CMK (cell line): ENCODE data around the gene STOM.
"Not testable (repeated sequence)": the region's sequence is repeated elsewhere in the genome, so short reads cannot be mapped to it uniquely, and the experiment has no call there.

Experiments used
- DNase-seq: peaks from one replicate; pipeline ENCODE4 v3.0.0-alpha.2; 2010; ENCODE audit warnings: low read depth

STOM gene, protein sequence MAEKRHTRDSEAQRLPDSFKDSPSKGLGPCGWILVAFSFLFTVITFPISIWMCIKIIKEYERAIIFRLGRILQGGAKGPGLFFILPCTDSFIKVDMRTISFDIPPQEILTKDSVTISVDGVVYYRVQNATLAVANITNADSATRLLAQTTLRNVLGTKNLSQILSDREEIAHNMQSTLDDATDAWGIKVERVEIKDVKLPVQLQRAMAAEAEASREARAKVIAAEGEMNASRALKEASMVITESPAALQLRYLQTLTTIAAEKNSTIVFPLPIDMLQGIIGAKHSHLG

DNA sequence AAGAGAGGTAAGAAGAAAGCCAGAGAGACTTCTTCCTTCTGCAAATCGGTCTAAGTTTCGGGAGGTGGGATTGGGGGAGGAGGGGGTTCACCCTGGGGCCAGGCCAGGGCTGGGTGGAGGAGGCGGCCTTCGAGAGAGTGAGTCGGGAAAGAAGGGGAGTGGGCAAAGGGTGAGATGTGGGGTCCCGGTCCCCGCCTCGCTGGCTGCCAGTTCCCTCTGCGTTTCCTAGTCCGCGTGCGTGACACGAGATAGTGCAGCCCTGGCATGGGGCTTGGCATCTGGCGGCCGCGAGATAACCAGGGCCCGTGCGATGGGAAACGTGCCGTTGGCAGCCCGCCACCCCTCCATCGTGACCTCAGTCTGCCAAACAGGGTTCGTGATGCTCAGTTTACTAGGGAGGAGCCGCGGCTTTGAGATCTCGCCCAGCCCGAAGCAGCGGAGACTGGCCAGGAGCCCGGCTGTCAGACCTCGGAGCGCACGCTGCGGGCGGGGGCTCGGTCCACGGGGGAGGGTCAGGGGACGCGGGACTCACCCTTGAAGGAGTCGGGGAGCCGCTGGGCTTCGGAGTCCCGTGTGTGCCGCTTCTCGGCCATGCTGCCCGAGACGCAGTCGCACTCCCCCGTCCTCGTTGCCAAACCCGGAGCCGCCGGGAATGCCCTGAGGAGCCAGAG, at the start of gene STOM:
STOM (minus strand) TSS at position 656 of the 671 bp plus-strand sequence; CDS start at position 593, 63 bp downstream.
- peak; percentile 92 for DNase-seq

DNA sequence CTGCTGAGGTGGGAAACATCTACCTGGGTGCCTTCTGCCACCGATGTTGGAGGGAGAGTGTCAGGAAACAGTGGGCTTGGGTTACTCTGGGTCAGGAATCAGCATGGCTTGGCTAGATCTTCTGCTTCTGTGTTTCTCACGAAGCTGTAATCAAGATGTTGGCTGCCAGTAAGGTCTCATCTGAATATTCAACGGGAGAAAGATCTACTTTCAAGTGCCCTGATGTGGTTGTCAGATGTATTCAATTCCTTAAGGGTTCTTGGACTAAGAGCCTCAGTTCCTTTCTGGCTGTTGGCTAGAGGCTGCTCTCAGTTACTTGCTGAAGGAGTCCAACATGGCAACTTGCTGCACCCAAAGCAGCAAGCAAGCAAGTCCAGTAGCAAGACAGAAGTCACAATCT, 41.9 kb upstream of the STOM start:
- no peak for DNase-seq

DNA sequence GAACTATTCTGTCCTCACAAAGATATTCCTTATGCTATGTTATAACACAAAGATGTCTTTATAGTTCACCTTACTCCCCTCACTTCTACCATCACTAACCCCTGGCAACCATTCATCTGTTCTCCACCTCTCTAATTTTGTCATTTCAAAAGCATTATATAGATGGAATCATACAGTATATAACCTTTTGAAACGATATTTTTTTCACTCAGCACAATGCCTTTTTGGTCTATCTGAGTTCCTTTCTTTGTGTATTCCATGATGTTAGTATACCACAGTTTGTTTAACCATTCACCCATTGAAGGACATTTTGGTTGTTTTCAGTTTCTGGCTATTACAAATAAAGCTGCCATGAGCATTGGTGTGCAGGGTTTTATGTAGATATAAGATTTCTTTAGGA, 35.8 kb upstream of the STOM start:
- no peak for DNase-seq

DNA sequence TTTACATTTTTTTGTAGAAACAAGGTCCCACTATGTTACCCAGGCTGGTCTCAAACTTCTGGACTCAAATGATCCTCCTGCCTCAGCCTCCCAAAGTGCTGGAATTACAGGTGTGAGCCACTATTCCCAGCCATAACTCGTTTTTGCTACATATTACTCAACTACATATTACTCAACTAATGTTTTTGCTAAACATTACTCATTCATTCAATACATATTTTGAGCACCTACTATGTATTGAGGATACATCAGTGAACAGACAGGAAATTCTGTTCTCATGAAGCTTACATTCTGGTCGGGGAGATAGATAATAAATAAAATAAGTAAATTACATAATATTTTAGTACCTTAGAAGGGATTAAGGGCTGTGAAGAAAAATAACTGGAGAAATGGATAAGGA, 34.9 kb upstream of the STOM start:
- DNase-seq, result no peak

DNA sequence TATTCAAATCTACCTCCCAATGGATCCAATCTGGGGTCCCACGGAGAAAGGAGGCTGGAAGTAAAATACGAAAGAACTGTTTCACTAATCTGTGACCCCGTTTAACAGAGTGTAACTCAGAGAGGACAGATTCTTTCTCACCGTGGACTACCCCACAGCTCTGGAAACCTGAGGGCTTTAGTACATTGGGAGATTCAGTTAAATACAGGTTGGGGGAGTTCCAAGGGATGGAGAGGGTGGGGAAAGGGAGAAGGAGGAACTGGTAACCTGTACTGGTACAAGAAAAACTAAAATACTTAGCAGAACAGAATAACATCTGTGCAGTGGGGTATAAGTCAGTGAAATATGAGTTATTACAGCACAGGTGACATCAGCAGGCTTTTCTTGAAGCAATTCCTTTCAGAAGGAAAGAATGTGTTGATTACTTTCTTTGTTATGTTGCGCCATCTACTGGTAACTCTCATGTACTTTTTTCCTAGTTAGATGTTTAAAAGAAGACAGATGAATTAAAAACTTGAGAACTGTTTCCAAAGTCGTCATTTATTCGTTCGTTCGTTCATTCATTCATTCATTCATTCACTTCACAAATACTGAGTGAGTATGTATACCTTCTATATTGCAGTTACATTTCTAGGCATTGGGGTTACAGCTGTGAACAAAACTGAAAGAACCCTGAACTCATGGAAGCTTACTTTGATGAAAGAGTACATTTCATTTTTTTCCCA, 30.0 kb upstream of the STOM start:
- DNase-seq, result no peak

DNA sequence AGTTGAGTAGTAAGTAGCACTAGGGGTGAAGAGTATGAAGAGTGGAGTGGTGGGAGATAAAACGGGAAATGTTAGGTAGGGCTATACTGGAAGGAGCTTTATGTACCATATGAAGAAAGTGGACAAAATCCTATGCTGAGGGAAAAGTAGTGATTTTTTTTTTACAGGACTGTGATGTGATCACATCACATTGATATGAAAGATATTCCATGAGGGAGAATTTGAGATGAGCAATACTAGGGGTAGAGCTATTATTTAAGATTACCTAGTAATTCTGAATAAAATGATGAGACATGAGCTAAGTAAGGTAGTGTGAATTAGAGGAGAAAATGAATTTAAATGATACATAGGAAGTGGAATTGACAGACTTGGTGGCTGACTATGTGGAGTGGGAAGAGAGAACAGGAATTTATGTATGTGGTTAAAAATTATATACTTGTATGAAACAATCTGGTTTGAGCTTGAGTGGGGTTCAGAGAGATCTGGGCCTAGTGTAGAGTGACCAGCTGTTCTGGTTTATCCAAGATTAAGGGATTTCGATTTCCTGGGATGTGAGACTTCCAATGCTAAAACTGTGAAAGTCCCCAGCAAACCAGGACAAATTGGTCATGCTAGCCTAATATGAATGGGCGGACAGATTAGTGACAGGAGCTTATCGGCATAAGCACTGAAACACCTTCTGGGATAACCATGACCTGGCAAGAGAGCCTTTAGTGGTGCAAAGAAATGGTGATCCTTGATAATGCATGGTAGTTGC, 29.3 kb upstream of the STOM start:
- DNase-seq, result no peak

DNA sequence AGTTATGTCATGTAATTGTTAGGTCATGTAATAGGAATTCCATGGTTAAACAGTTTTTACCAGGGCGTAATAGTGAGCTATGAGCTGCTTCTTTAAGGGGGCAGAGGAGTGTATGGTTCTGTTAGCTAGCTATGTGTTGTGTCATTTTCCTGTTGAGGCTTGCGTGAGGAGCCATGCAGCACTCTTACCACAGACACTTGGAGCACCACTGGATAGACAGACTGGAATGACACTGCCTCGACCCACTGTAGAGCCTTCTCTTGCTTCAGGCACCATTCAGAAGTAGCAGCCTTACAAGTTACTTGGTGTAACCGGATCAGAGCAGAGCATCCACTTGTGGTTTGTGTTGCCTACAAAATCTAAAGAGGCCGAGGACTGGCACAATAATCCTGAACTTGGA, 28.3 kb upstream of the STOM start:
- DNase-seq, result no peak

DNA sequence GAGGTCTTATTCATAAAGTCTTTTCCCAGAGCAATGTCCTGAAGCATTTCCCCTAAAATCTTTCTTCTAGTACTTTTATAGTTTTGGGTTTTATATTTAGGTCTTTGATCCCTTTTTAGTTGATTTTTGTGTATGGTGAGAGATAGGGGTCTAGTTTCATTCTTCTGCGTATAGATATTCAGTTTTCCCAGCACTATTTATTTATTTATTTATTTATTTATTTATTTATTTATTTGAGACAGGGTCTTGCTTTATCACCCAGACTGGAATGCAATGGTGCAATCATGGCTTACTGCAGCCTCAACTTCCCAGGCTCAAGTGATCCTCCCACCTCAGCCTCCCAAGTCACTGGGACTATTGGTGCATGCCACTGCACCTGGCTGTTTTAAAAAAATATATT, 27.2 kb upstream of the STOM start:
- DNase-seq, result not testable (repeated sequence)

DNA sequence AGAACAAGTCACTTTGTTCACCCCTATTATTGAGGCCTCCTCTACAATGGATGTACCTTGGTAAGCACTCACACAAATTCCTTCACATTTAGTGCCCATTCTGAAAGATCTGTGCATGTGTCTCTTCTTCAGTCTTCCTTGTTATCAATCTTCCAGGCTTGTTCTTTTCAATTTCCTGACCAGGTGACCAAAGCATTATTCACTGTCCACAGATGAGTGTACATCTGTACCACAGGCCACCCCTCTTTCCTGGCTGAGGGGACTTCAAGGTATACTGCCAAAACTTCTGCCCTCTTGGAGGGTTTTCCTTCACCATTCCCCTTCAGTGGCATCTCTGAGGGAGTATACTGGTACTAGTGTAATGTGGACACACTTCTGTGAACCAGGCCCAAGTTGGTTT, 25.5 kb upstream of the STOM start:
- DNase-seq, result no peak

DNA sequence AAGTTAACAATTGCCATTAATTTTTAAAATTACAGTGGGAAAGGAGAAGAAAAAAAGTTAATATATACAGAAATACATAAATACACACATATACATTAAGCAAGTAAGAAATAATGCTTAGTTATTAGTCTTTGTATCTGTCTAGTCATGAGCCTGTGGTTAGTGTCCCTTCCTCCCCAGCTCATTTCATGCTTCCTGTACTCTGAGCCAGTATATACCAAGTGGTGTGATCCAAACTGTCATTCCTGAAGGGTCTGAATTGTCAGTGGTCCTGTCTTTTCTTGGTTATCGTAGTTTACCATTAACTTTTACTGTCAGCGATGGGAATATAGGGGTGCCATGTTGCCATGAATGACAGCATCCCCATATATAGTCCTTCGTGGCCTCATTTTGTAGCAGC, 24.2 kb upstream of the STOM start:
- DNase-seq, result peak; percentile 72

DNA sequence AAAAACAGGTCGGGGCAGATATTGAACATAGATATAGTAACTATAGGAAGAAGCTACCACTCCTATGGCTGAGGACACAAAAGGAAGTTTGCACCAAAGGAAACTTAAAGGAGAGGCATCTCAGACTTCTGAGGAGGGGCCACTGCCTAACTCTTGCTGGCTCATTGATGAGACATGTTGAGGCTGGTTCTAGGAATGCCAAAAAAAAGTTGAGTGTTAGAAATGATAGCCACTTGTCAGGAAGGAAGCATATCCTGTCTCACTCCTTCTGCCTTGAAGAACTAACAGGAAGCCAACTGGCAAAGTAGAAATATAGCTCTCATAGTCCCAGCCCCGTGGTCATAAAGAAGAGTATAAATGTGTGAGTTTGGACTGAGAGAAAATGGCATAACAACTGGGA, 23.3 kb upstream of the STOM start:
- DNase-seq, result peak; percentile 82

DNA sequence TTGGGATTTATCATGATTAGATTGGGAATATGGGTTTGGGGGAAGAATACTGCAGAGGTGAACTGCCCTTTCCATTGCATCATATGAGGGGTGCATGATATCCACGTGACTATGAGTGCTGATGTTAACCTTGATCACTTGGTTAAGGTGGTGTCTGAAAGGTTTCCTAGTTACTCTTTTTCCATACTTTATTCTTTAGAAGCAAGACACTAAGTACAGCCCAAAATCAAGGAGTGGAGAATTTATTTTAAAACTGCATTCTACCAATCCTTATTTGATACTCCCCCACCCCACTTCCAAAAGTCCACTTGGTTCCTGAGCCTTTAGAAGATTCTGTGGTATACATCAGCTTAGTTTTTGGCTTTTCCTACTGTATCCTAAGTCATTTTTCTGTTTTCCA, 20.3 kb upstream of the STOM start:
- no peak for DNase-seq

DNA sequence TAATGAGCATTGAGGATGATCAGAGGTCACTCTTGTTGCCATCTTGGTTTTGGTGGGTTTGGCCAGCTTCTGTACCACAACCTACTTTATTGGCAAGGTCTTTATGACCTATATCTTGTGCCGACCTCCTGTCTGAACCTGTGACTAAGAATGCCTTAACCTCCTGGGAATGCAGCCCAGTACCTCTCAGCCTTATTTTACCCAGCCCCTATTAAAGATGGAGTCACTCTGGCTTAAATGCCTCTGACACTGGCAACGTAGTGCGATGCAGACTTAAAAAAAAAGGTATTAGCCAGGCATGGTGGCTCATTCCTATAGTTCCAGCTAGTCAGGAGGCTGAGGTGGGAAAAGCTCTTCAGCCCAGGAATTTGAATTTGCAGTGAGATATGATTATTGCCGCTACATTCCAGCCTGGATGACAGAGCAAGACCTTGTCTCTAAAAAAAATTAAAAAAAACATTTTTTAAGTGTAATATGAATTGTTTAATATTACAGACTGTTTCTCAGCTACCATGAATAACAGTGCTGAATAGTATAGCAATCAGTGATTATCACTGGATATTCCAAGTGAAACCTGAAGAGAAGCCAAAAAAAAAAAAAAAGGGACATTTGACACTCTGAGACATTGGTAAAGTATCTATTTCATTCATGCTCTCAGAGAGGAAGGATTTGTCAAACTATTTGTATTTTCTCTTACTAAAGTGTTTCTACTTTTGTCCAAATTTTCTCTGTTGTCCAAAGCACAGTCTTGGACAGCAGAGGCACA, 18.3 kb upstream of the STOM start:
- DNase-seq, result no peak

DNA sequence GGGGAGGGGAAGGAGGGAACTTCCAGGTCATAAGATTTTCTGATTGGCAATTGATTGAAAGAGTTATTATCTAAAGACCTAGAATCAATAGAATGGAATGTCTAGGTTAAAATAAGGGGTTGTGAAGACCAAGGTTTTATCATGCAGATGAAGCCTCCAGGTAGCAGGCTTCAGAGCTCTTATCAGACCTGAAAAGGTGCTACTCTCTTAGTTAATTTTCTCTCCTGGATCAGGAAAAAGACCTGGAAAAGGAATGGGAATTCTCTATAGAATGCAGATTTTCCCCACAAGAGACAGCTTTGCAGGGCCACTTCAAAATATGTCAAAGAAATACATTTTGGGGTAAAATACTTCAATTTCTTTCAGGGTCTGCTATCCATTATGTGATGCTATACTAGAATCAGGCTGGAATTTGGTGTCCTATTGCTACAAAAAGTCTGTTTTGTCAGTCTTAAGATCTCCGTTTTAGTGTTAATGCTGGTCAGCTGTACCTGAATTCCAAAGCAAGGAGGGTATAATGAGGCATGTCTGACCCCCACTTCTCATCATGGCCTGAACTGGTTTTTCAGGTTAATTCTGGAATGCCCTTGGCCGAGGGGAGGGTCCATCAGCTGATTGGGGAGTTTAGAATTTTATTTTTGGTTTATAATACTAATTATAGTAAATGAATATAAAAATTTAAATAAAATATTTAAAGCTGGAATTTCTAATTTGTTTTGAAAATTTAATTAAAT, 16.6 kb upstream of the STOM start:
- no peak for DNase-seq

DNA sequence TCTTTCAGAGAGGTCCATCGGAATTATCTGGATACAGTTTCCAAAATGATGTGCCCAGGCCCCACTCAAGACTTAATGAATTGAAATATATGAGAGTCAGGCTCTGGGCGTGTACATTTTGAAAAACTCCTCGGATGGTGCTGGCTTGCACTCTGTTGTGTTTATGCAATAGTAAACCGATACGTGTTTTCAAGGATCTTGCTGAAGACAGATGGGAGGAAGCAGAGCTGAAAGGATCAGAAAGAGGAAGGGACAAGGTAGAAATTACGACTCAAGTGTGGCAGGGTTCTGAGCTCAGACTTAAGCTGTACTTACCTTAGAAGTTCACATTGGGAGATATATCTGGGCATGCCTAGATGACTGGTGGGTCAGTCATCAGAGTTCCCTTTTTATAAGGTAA, 13.7 kb upstream of the STOM start:
- no peak for DNase-seq

DNA sequence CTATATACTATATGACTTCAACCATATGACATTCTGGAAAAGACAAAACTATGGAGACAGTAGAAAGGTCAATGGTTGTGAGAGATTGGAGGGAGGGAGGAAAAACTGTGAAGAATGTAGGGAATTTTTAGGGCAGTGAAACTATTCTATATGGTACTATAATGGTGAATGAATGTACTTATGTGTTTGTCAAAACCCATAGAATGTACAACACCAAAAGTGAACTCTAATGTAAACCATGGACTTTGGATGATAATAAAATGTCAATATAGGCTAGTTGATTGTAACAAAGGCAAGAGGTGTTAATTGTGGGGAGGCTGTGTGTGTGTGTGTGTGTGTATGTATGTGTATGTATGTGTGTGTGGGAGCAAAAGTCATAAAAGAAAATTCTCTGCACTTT, 10.8 kb upstream of the STOM start:
- no peak for DNase-seq

DNA sequence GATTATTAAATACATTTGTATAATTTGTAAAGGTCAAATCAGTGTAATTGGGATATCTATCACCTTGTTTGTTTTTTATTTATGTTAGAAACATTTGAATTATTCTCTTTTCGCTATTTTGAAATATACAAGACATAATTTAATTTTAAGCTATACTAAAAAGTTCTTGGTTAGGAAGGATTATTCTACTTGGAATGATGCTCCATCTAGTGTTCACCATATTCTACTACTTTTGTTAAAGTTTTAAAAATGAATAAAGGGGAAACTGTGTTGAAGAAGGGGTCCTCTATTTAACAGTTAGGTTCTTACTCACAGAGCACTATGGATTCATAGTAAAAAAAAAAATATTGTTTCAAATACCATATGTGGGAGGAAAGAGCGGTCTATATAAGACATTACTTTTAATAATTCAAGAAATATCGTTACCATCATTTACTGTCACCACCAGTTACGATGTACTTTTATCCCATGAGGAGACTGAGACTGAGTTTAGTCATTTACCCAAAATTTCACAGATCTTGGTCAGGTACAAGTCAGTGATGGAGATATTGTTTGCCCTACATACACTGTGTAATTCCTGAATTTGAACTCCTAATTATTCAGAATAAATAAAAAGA, 6.3 kb upstream of the STOM start:
- DNase-seq, result no peak

DNA sequence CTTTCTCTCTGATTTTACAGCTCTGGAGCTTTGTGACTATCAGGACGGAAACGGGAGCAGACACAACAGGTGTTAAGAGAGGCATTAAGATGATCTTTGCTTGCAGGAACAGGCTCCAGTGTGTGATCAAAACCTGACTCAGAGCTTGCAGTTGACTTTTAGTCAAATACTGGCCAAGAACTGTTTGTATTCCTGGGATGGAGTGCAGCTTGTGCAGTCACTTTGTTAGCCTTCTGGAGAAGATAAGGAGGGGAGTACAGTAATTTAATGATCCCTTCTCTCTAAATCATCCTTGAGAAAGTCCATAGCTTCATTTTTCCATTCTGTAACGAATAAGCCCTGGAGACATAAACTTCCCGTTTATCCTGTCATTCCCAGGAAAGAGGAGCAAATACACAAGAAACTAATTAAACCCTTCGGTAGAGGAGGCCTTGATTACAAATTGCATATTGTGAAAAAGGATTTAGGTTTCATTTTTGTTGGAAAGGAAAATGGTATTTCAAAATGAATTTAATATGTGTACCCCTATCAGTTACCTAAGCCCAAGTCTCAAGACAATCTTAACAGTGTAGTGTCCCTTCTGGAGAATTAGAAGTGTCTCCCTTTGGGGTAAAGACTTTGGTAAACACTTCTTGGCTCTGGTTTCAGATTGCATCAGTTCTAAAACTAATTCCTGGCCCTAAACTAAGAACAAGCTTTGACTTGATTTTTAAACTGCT, 3.1 kb upstream of the STOM start:
- no peak for DNase-seq

DNA sequence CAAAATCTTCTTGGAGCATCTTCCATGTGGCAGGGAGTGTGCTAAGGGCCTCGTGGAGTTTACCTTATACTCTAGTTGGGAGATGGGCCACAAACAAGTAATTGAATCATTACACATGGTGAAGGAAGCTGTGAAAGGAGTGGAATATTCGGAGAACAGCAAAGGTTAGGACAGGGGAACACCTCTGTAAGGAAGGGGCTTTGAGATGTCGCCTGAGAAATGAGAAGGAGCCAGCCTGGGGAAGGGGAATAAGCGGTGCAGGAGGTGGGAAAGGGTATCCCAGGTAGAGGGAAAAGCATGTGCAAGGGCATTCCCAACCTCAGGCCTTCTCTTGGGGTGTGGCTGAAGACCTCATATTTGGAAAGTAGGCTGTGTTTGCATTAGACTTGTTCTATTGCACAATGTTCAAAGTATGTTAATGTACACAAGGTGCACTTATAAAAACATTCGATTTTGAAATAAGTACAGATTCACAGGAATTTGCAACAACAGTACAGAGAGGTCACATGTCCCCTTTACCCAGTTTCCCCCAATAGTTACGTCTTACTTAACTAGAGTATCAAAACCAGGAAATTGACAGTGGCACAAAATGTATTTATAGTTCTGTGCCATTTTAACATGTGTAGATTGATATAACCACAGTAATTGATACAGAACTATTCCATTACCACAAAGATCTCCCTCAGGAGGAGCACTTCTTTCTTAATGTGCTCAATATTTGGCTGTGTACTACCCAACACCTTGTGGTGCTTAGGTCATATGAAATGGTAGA, 2.4 kb upstream of the STOM start:
- no peak for DNase-seq
